ENCODE data around the gene USP14. TPM values are rescaled to one million over a fixed set of nuclear protein-coding genes. Genes with fewer than 3 reads are reported as not detected.

Gene USP14
- total and polyA plus RNA-seq, 2 donors (not counting 3 experiments of a cell fraction or from before 2014, with no cell fraction given): 13.2 to 98.4 TPM

GRCh38 chr18:160831-161570 lies 2.6 kb downstream of the USP14 start:
- H3K4me1 ChIP-seq (ENCODE audit: control insufficient read depth, extremely low read depth, insufficient read depth, low read length): peaks cover 13% of the 10 kb centered on the region
- ChIA-PET CTCF (no interaction called here), POLR2A (interaction anchor here (0.8 kb wide), 1 partner anchor 10 kb away, joined by 4 read pairs; no protein-coding TSS in a partner anchor)
- H3K9me3 ChIP-seq (replicated peaks; ENCODE audit: control insufficient read depth, insufficient read depth, low read length): no peaks in the 10 kb centered on the region
- peaks cover 61% of the 10 kb centered on the region for H3K79me2 ChIP-seq (ENCODE audit: control insufficient read depth, insufficient read depth, low read length)
- no peak overlapping the region for H3K4me2 ChIP-seq (ENCODE audit: insufficient read depth, low read length)
- FAIRE-seq (no peak), DNase-seq (ENCODE audit: low read depth, low spot score) (no peak)
- H3K4me3 ChIP-seq (replicated peaks in 1 of 3; ENCODE audit: insufficient read depth in 1 of 3, low read depth in 1 of 3, low read length in 3 of 3): no peak overlapping the region
- H3K27ac ChIP-seq (ENCODE audit: insufficient read depth, low read depth, low read length): no peak overlapping the region
- no peaks in the 10 kb centered on the region for H3K27me3 ChIP-seq (ENCODE audit: control insufficient read depth in 2 of 2, insufficient read depth in 2 of 2, low read length in 2 of 2)
- H3K36me3 ChIP-seq (ENCODE audit: control insufficient read depth in 2 of 2, extremely low read depth in 1 of 2, insufficient read depth in 2 of 2, low read length in 2 of 2): no peaks in the 10 kb centered on the region
- intact Hi-C loops (cut with micrococcal nuclease): no loop called here
- dilution Hi-C loops (cut with MboI; ENCODE audit: extremely low pct_ligation_motif_present, low sequenced_read_pairs): no loop called here
- no TSS peak for BruUV-seq (replicated peaks)
- peaks cover 5% of the 10 kb centered on the region for H4K20me1 ChIP-seq (replicated peaks; ENCODE audit: control insufficient read depth, extremely low read depth, insufficient read depth, low read length)
- no peak overlapping the region for H2AFZ ChIP-seq (ENCODE audit: low read depth, low read length)
- H3K9me1 ChIP-seq (replicated peaks; ENCODE audit: control insufficient read depth, extremely low read depth, insufficient read depth, low read length): no peaks in the 10 kb centered on the region
- TF ChIP-seq GATA2 (IDR thresholded peaks at IDR 0.05; ENCODE audit: insufficient read depth, insufficient read length, low read depth, low read length): no peak
- TF ChIP-seq POLR2A (IDR thresholded peaks at IDR 0.05; ENCODE audit: low read depth, low read length): no peak
- no peak for TF ChIP-seq CTCF (IDR thresholded peaks at IDR 0.05; ENCODE audit: extremely low read depth in 1 of 2, insufficient read depth in 1 of 2, low read depth in 1 of 2, low read length in 2 of 2)
- TF ChIP-seq MYC (IDR thresholded peaks at IDR 0.05; ENCODE audit: low read depth, low read length): no peak
- TF ChIP-seq FOS (IDR thresholded peaks at IDR 0.05; ENCODE audit: borderline replicate concordance, insufficient read depth, low read length): no peak
- TF ChIP-seq JUN (IDR thresholded peaks at IDR 0.05; ENCODE audit: borderline replicate concordance, insufficient read depth, insufficient read length, low read depth): no peak
- no peak for TF ChIP-seq POLR2AphosphoS5 (IDR thresholded peaks at IDR 0.05; ENCODE audit: insufficient read depth, low read depth, low read length)
- no peak for TF ChIP-seq EZH2 (IDR thresholded peaks at IDR 0.05; ENCODE audit: borderline replicate concordance, low read depth, low read length, severe bottlenecking)
- TF ChIP-seq MAX (IDR thresholded peaks at IDR 0.05; ENCODE audit: insufficient read depth, insufficient read length): no peak
- H3K9ac ChIP-seq (replicated peaks; ENCODE audit: extremely low read depth, insufficient read depth, low read length): no peak overlapping the region
